CD8-positive, alpha-beta memory T cell (primary cell): ENCODE data around the gene VKORC1. TPM values are rescaled to one million over a fixed set of nuclear protein-coding genes. Genes with fewer than 3 reads are reported as not detected.

Experiments used
- CTCF ChIA-PET: fragments of 350-600 bp; sonication (Branson Sonifier 250); formaldehyde crosslinking; loops from one replicate; lab custom pipeline; 2021; ENCODE audit warnings: antibody characterized with exemption; lab: Charles Lee
- POLR2A ChIA-PET: fragments of 350-600 bp; sonication (Branson Sonifier 250); formaldehyde crosslinking; loops from one replicate; lab custom pipeline; 2021; ENCODE audit warnings: antibody characterized with exemption; lab: Charles Lee
- DNase-seq, 5 donors: peaks; one replicate each; pipeline versions ENCODE4 v3.0.0 to v3.0.0-alpha.2; 2020 to 2022; ENCODE audit warnings: mixed read lengths in 1 of 5
- H3K27ac ChIP-seq: one replicate; pipeline ENCODE4 v1.7.0; 2013; ENCODE audit warnings: low read depth, mild to moderate bottlenecking, low read length, moderate library complexity
- H3K27me3 ChIP-seq: 2 replicates; pipeline ENCODE4 v1.7.0; 2013; ENCODE audit warnings: low read length, mild to moderate bottlenecking; ENCODE audit not compliant: insufficient read depth, poor library complexity, severe bottlenecking
- H3K36me3 ChIP-seq: 2 replicates; pipeline ENCODE4 v1.7.0; 2013; ENCODE audit warnings: mild to moderate bottlenecking, low read length, moderate library complexity; ENCODE audit not compliant: insufficient read depth
- H3K4me1 ChIP-seq: 2 replicates; pipeline ENCODE4 v1.7.0; 2013; ENCODE audit warnings: mild to moderate bottlenecking, low read length, moderate library complexity; ENCODE audit not compliant: insufficient read depth
- H3K4me3 ChIP-seq: 2 replicates; pipeline ENCODE4 v1.7.0; 2013; ENCODE audit warnings: mild to moderate bottlenecking, low read length
- H3K9me3 ChIP-seq: 2 replicates; pipeline ENCODE4 v1.7.0; 2013; ENCODE audit warnings: mild to moderate bottlenecking, low read length
- H3K27ac Mint-ChIP-seq, 8 donors: one replicate each; pipeline ENCODE4 v1.8.0; 2020 to 2021; ENCODE audit warnings: mixed read lengths in 8 of 8, mild to moderate bottlenecking in 6 of 8, inconsistent platforms in 3 of 8, moderate library complexity in 3 of 8
- H3K27me3 Mint-ChIP-seq, 2 donors: one replicate each; pipeline ENCODE4 v1.8.0; 2020 to 2021; ENCODE audit warnings: mixed read lengths in 2 of 2, mild to moderate bottlenecking in 1 of 2, moderate library complexity in 1 of 2
- H3K36me3 Mint-ChIP-seq, 3 donors: one replicate each; pipeline ENCODE4 v1.8.0; 2020 to 2021; ENCODE audit warnings: mixed read lengths in 3 of 3, inconsistent platforms in 1 of 3, mild to moderate bottlenecking in 1 of 3
- H3K4me1 Mint-ChIP-seq, 3 donors: one replicate each; pipeline ENCODE4 v1.8.0; 2020 to 2021; ENCODE audit warnings: mixed read lengths in 3 of 3, inconsistent platforms in 1 of 3, mild to moderate bottlenecking in 1 of 3
- H3K4me3 Mint-ChIP-seq, 7 donors: one replicate each; pipeline ENCODE4 v1.8.0; 2020 to 2021; ENCODE audit warnings: mixed read lengths in 7 of 7, mild to moderate bottlenecking in 6 of 7, moderate library complexity in 4 of 7, inconsistent platforms in 2 of 7
- H3K9me3 Mint-ChIP-seq, 5 donors: one replicate each; pipeline ENCODE4 v1.8.0; 2020 to 2022; ENCODE audit warnings: mixed read lengths in 5 of 5, mild to moderate bottlenecking in 3 of 5, moderate library complexity in 2 of 5, inconsistent platforms in 1 of 5
- polyA plus RNA-seq: library from polyadenylated mRNA; unstranded; fragments of 300-500 nt; fragmentation: Illumina TruSeq; gene quantifications from one replicate; pipeline ENCODE4 v1.2.3, GENCODE V29; 2021
- total RNA-seq, 2 experiments: library from RNA; stranded (reverse); gene quantifications; one replicate each; pipeline ENCODE4 v1.2.3, GENCODE V29; 2021

The VKORC1 gene
- total and polyA plus RNA-seq, 3 experiments from 2014 or later, result 66.0 to 124 (median 74.3) TPM

DNA sequence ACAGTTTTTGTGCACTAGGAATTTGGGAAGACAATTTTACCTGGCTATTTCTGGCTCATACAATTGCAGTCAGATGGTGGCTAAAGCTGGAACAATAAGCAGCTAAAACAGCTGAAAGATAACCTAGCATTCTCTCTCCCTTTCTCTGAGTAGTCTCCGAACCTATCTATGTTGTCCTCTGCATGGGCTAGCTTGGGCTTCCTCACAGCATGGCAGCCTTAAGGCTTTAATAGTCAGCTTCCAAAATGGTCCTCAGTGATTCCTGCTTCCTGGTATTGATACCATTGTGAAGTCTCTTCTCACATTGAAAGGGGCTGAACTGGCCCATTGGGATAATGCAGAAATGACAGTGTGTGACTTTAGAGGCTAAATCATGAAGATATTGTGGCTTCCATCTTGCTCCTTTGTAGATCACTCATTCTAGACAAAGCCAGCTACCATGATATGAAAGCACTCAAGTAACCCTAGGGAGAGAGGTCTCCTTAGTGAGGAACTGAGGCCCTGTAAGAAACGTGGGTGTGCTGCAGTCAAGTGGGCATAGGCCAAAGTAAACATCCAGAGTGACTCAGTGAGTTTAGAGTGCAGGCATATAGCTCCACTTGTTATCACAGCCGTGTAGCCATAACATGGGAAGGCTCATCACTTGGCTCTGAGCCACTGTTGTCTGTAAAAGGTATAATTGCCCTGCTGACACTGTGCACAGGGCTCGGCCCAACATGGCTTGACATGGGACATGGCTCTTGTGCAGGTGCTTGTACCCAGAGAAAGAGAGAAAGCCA lies 5.5 kb upstream of the VKORC1 start:
- no peak overlapping the region for H3K27ac ChIP-seq
- no peak for DNase-seq
- CTCF ChIA-PET, result interaction anchor here (1.3 to 1.7 kb wide), 3 partner anchors 8 to 27 kb away, joined by 3 to 4 read pairs (median 3); no protein-coding TSS in a partner anchor
- Mint-ChIP-seq H3K4me1 (peaks cover 8 to 12% (median 11%) of the 10 kb centered on the region in 3 donors), H3K36me3 (peaks cover 0 to 3% (median 0%) of the 10 kb centered on the region in 3 donors), H3K4me3 (no peak overlapping the region), H3K27me3 (no peaks in the 10 kb centered on the region), H3K9me3 (no peaks in the 10 kb centered on the region), H3K27ac (peak overlapping the region in 1 of 8 donors; percentile 55)
- POLR2A ChIA-PET, result no interaction called here
- peaks cover 8% of the 10 kb centered on the region for H3K4me1 ChIP-seq
- H3K27me3 ChIP-seq, result no peaks in the 10 kb centered on the region
- no peaks in the 10 kb centered on the region for H3K36me3 ChIP-seq
- H3K4me3 ChIP-seq, result no peak overlapping the region
- no peaks in the 10 kb centered on the region for H3K9me3 ChIP-seq

DNA sequence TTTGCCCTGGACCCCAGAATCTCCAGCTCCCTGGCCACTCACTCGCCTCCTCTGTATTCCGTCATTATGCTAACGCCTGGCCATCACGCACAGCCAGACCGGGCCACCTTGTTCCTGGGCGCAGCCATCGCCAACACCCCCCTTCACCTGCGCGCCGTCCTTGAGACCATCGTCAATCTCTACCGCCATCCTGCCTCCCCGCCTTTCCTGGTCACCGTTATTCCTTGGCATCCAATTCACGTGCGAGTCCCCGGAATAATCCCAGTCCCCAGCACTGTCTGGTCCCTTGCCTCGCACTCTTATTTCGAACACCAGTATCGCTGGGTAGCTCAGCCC lies 541 bp downstream of the VKORC1 start:
- Mint-ChIP-seq H3K9me3 (no peaks in the 10 kb centered on the region), H3K27ac (peak overlapping the region; percentile 68 to 97 (median 90)), H3K36me3 (peaks cover 0 to 28% (median 0%) of the 10 kb centered on the region in 3 donors), H3K27me3 (no peaks in the 10 kb centered on the region), H3K4me1 (peaks cover 24 to 38% (median 30%) of the 10 kb centered on the region in 3 donors), H3K4me3 (peak overlapping the region; percentile 73 to 97 (median 90))
- Histone ChIP-seq H3K27ac (peak overlapping the region; percentile 75), H3K9me3 (no peaks in the 10 kb centered on the region), H3K4me3 (peak overlapping the region; percentile 98), H3K36me3 (peaks cover 10% of the 10 kb centered on the region), H3K4me1 (peaks cover 16% of the 10 kb centered on the region), H3K27me3 (no peaks in the 10 kb centered on the region)
- no peak for DNase-seq
- CTCF ChIA-PET, result interaction anchor here (1.0 kb wide), 1 partner anchor 48 kb away, joined by 5 read pairs; no protein-coding TSS in a partner anchor
- POLR2A ChIA-PET, result interaction anchor here (0.6 to 2.6 kb wide), 3 partner anchors 20 to 49 kb away, joined by 3 to 13 read pairs (median 4); partner anchors contain the start of genes KAT8, ZNF646 and ZNF668

DNA sequence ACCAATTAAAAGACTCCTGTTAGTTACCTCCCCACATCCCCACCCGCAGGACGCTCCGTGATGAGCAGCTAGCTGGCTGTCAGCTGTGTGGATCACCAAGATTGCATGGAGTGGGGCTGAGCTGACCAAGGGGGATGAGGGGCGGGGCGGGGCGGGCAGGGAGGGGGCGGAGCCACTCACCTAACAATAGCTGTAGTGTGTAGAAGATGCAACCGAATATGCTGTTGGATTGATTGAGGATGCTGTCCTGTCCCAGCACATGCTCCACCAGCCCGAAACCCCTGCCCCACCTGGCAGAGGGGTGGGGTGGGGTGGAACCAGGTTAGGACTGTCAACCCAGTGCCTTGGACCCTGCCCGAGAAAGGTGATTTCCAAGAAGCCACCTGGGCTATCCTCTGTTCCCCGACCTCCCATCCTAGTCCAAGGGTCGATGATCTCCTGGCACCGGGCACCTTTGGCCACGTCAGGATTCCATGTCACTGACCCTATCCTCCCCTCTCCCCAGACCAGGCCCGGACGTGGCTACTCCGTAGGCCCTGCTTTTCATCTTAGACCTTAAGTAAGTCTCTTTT lies 1.4 kb downstream of the VKORC1 start:
- DNase-seq, result peak in 1 of 5 donors; percentile 46
- Histone ChIP-seq H3K27ac (no peak overlapping the region), H3K36me3 (peaks cover 10% of the 10 kb centered on the region), H3K27me3 (no peaks in the 10 kb centered on the region), H3K9me3 (no peaks in the 10 kb centered on the region), H3K4me1 (peaks cover 16% of the 10 kb centered on the region), H3K4me3 (no peak overlapping the region)
- Mint-ChIP-seq H3K4me1 (peaks cover 24 to 38% (median 30%) of the 10 kb centered on the region in 3 donors), H3K9me3 (no peaks in the 10 kb centered on the region), H3K36me3 (peaks cover 0 to 32% (median 0%) of the 10 kb centered on the region in 3 donors), H3K27ac (peak overlapping the region in 2 of 8 donors; percentile 83 to 93), H3K4me3 (peak overlapping the region; percentile 45 to 86 (median 55)), H3K27me3 (no peaks in the 10 kb centered on the region)
- POLR2A ChIA-PET, result interaction anchor here (1.0 kb wide), 1 partner anchor 50 kb away, joined by 3 read pairs; no protein-coding TSS in a partner anchor
- CTCF ChIA-PET, result interaction anchor here (1.6 to 1.9 kb wide), 2 partner anchors 15 to 108 kb away, joined by 3 to 7 read pairs; partner anchors contain the start of genes BCKDK and HSD3B7

DNA sequence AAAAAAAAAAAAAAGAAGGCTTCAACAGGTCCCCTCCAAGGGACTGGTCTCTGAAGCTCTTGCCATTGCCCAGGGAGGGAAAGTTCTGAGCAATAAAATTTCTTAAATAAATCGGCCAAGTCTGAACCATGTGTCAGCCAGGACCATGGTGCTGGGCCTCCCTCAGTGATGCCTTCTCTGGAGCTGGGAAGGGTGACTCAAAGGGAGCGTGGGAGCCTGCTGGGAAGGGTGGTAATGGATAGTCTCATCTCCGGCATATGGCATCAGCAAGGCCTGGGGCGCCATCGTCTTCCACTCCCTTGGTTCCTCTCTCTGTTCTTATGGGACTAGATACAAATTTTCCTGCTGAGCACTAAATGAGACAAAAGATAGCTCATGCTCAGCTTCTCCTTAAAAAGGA lies 2.3 kb downstream of the VKORC1 start:
- ChIA-PET POLR2A (interaction anchor here (0.5 to 0.9 kb wide), 2 partner anchors 18 to 98 kb away, joined by 4 to 6 read pairs; partner anchors contain the start of genes ZNF646 and ZNF668), CTCF (interaction anchor here (1.0 to 1.9 kb wide), 4 partner anchors 8 to 108 kb away, joined by 3 to 7 read pairs (median 4); partner anchors contain the start of genes BCKDK and HSD3B7)
- H3K27me3 ChIP-seq, result no peaks in the 10 kb centered on the region
- Mint-ChIP-seq H3K4me3 (peak overlapping the region in 6 of 7 donors; percentile 2 to 59 (median 38)), H3K4me1 (peaks cover 24 to 38% (median 30%) of the 10 kb centered on the region in 3 donors), H3K9me3 (no peaks in the 10 kb centered on the region), H3K27ac (peak overlapping the region in 2 of 8 donors; percentile 36 to 55), H3K36me3 (peaks cover 0 to 34% (median 0%) of the 10 kb centered on the region in 3 donors), H3K27me3 (no peaks in the 10 kb centered on the region)
- no peak for DNase-seq
- H3K4me3 ChIP-seq, result no peak overlapping the region
- peaks cover 10% of the 10 kb centered on the region for H3K36me3 ChIP-seq
- no peak overlapping the region for H3K27ac ChIP-seq
- peaks cover 16% of the 10 kb centered on the region for H3K4me1 ChIP-seq
- H3K9me3 ChIP-seq, result no peaks in the 10 kb centered on the region

DNA sequence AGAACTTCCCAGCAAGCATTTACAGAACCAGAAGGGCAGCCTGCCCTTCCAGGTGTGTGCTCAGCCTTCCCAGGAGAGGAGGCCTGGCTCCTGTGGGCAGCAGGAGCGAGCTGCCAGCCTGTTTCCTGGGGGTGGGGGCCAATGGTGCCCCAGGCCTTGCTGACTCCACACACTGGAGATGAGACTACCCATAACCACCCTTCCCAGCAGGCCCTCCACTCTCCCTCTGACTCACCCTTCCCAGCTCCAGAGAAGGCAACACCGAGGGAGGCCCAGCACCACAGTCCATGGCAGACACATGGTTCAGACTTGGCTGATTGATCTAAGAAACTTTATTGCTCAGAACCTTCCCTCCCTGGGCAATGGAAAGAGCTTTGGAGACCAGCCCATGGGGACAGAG lies 4.1 kb downstream of the VKORC1 start:
- Histone ChIP-seq H3K9me3 (no peaks in the 10 kb centered on the region), H3K4me1 (peaks cover 12% of the 10 kb centered on the region), H3K4me3 (no peak overlapping the region), H3K27me3 (no peaks in the 10 kb centered on the region), H3K27ac (no peak overlapping the region), H3K36me3 (peaks cover 10% of the 10 kb centered on the region)
- DNase-seq, result no peak
- Mint-ChIP-seq H3K27me3 (no peaks in the 10 kb centered on the region), H3K27ac (peak overlapping the region in 4 of 8 donors; percentile 23 to 86 (median 58)), H3K4me3 (peak overlapping the region in 1 of 7 donors; percentile 54), H3K36me3 (peaks cover 0 to 45% (median 2%) of the 10 kb centered on the region in 3 donors), H3K9me3 (no peaks in the 10 kb centered on the region), H3K4me1 (peaks cover 20 to 32% (median 21%) of the 10 kb centered on the region in 3 donors)
- ChIA-PET CTCF (no interaction called here), POLR2A (no interaction called here)

DNA sequence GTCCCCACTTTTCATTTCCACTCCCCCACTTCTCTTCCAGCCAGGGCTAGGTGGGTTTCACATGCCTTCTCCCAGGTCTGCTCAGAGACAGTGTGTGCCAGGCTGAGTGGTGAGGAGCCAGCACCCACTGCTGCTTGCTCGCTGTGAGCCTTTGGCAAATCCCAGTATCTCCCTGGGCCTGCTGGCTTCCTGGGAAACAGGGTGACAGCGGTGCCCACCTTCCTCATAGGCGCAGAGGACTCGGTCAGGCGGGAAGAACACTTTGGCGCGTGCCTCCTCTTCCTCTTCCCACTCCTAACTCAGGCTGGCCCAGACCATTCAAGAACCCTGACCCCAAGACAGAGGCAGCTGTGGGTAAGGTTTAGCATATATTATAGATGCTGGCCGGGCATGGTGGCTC lies 5.4 kb downstream of the VKORC1 start:
- Mint-ChIP-seq H3K27me3 (no peaks in the 10 kb centered on the region), H3K4me1 (peaks cover 10 to 24% (median 15%) of the 10 kb centered on the region in 3 donors), H3K4me3 (peak overlapping the region in 1 of 7 donors; percentile 48), H3K36me3 (peaks cover 0 to 46% (median 2%) of the 10 kb centered on the region in 3 donors), H3K27ac (peak overlapping the region in 2 of 8 donors; percentile 64 to 70), H3K9me3 (no peaks in the 10 kb centered on the region)
- Histone ChIP-seq H3K4me3 (no peak overlapping the region), H3K27me3 (no peaks in the 10 kb centered on the region), H3K9me3 (no peaks in the 10 kb centered on the region), H3K27ac (no peak overlapping the region), H3K36me3 (peaks cover 10% of the 10 kb centered on the region), H3K4me1 (peaks cover 5% of the 10 kb centered on the region)
- DNase-seq, result no peak
- ChIA-PET CTCF (interaction anchor here (1.5 kb wide), 1 partner anchor 136 kb away, joined by 3 read pairs; no protein-coding TSS in a partner anchor), POLR2A (no interaction called here)

DNA sequence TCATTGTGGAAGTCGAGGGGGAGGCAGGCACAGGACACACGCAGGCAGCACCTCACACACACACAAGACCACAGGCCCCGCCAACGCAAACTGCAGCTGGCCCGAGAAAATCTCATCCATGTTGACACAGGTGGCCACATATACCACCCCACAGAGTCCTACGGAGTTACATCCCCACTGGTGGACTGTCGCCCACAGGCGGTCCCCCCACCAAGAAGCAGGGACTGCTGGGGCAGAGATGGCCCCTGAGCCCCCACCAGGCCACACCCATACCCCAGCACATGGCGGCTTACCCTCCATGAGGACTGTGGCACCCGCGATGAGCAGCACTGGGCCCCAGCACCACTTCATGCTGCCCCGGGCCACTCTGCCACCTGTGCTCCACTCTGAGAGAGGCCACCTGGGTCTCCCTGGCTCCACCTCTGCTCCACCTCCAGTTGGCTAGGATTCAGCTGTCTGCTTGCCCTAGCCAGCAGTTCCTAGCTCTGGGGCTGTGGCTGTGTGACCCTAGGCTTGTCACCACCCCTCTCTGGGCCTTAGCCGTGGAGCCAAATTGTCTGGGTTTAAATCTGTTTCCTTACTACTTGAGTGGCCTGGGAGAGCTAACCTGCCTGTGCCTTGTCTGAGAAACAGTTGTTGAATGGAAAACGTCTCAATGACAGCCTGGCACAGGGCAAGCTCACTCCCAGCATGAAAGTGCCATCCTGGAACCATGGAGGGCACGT lies 6.0 kb downstream of the VKORC1 start, which contains the start of gene PRSS53:
Gene PRSS53 (minus strand): TSS at position 485 of the 725 bp plus-strand sequence. CDS start 134 bp downstream, at position 351.
- CTCF ChIA-PET, result interaction anchor here (0.6 to 1.5 kb wide), 2 partner anchors 135 to 146 kb away, joined by 3 read pairs; no protein-coding TSS in a partner anchor
- H3K27ac Mint-ChIP-seq, result peak within 1 kb of the TSS in 4 of 8 donors; percentile 64 to 78 (median 68)
- peaks cover 10% of the 10 kb centered on the region for H3K36me3 ChIP-seq

More for the DNA sequence above, 6.0 kb downstream of the VKORC1 start, which contains the start of gene PRSS53:
- no peak within 1 kb of the TSS for H3K4me3 ChIP-seq
- Mint-ChIP-seq H3K36me3 (peaks cover 0 to 50% (median 2%) of the 10 kb centered on the region in 3 donors), H3K27me3 (no peaks in the 10 kb centered on the region), H3K4me3 (peak within 1 kb of the TSS in 1 of 7 donors; percentile 48), H3K4me1 (peaks cover 5 to 19% (median 9%) of the 10 kb centered on the region in 3 donors), H3K9me3 (no peaks in the 10 kb centered on the region)
- no peaks in the 10 kb centered on the region for H3K4me1 ChIP-seq
- no peak for DNase-seq
- POLR2A ChIA-PET, result no interaction called here
- H3K9me3 ChIP-seq, result no peaks in the 10 kb centered on the region
- H3K27me3 ChIP-seq, result no peaks in the 10 kb centered on the region
- no peak within 1 kb of the TSS for H3K27ac ChIP-seq
